HCT116 (cell line): ENCODE results near the gene SUPT6H. TPM values are rescaled to one million over a fixed set of nuclear protein-coding genes. Genes with fewer than 3 reads are reported as not detected.

Experiments
- ATAC-seq: fragments of 200-7000 bp; cut with Tn5 transposase; 2 replicates; pipeline ENCODE4 v1.9.1; 2020; ENCODE audit warnings: mild to moderate bottlenecking, moderate library complexity
- BruUV-seq: library from RNA; stranded (reverse); fragments of 400-500 nt; replicated peaks from 2 replicates; lab custom pipeline; 2021; lab: Mats Ljungman, UMichigan
- CTCF ChIA-PET: fragments of 300-600 bp; sonication (Branson Sonifier 250); formaldehyde crosslinking; loops from one replicate; lab custom pipeline; 2021; ENCODE audit warnings: antibody characterized with exemption; lab: Charles Lee
- POLR2A ChIA-PET: fragments of 300-600, 350-600 bp; sonication (Branson Sonifier 250); formaldehyde crosslinking; loops from one replicate; lab custom pipeline; 2021; ENCODE audit warnings: antibody characterized with exemption; lab: Charles Lee
- RAD21 ChIA-PET, 2 experiments: fragments of 300-600 bp; sonication (Branson Sonifier 250); formaldehyde crosslinking; loops; one replicate each; lab custom pipeline; 2023; ENCODE audit warnings: low total read pairs in 2 of 2; ENCODE audit not compliant: uncharacterized antibody in 2 of 2, unreplicated experiment in 2 of 2, low non-redundant PET in 1 of 2; lab: Charles Lee
- DNase-seq: peaks from one replicate; pipeline ENCODE4 v3.0.0-alpha.2; 2010; ENCODE audit warnings: low read depth, low spot score
- H2AFZ ChIP-seq: fragments of 200-600 bp; shearing (Covaris generic), sonication (generic); 2 replicates; pipeline ENCODE4 v1.6.1; 2017; ENCODE audit warnings: low read depth, mixed run types, mixed read lengths, antibody characterized with exemption, low read length; ENCODE audit not compliant: poor library complexity, severe bottlenecking
- H3K27ac ChIP-seq: 2 replicates; pipeline ENCODE4 v1.5.1; 2012; ENCODE audit warnings: low read depth, low read length
- H3K27me3 ChIP-seq: fragments of 200-600 bp; sonication (generic); 2 replicates; pipeline ENCODE4 v1.6.1; 2016; ENCODE audit warnings: mixed run types, low read length, mixed read lengths; ENCODE audit not compliant: insufficient read depth
- H3K36me3 ChIP-seq, 2 experiments: fragments of 200-500 bp in 1 of 2; fragments of 200-600 bp in 1 of 2; sonication (Bioruptor generic) in 1 of 2; sonication (generic) in 1 of 2; 2 replicates each; pipeline versions ENCODE4 v1.5.1 to v1.6.1; 2014 to 2016; ENCODE audit warnings: low read length in 2 of 2, inconsistent platforms in 1 of 2, mixed read lengths in 1 of 2, mixed run types in 1 of 2; ENCODE audit not compliant: insufficient read depth in 2 of 2, control insufficient read depth in 1 of 2
- H3K4me1 ChIP-seq, 2 experiments: fragments of 200-600 bp in 1 of 2; sonication (generic) in 1 of 2; 2 replicates each; pipeline versions ENCODE4 v1.5.1 to v1.6.1; 2012 to 2017; ENCODE audit warnings: low read length in 2 of 2, inconsistent platforms in 1 of 2, mild to moderate bottlenecking in 1 of 2, mixed read lengths in 1 of 2, mixed run types in 1 of 2, moderate library complexity in 1 of 2; ENCODE audit not compliant: insufficient read depth in 2 of 2, control insufficient read depth in 1 of 2
- H3K4me2 ChIP-seq: fragments of 200-600 bp; sonication (generic); 2 replicates; pipeline ENCODE4 v1.6.1; 2017; ENCODE audit warnings: mixed run types, low read length, mixed read lengths
- H3K4me3 ChIP-seq, 2 experiments: fragments of 200-600 bp in 1 of 2; sonication (generic) in 1 of 2; replicated peaks in 1 of 2; 2 replicates each; pipeline ENCODE4 v1.5.1; 2011 to 2016; ENCODE audit warnings: low read length in 2 of 2, control low read depth in 1 of 2, low read depth in 1 of 2, mild to moderate bottlenecking in 1 of 2, mixed read lengths in 1 of 2, mixed run types in 1 of 2
- H3K79me2 ChIP-seq: fragments of 200-600 bp; sonication (generic); 2 replicates; pipeline ENCODE4 v1.6.1; 2017; ENCODE audit warnings: mild to moderate bottlenecking, mixed run types, low read length, moderate library complexity, mixed read lengths; ENCODE audit not compliant: insufficient read depth
- H3K9ac ChIP-seq: fragments of 200-600 bp; sonication (generic); 2 replicates; pipeline ENCODE4 v1.6.1; 2016; ENCODE audit warnings: low read length, mixed read lengths
- H3K9me2 ChIP-seq: fragments of 200-600 bp; sonication (generic), shearing (Covaris generic); 2 replicates; pipeline ENCODE4 v1.6.1; 2017; ENCODE audit warnings: mixed run types, mild to moderate bottlenecking, moderate library complexity; ENCODE audit not compliant: insufficient read depth
- H3K9me3 ChIP-seq, 2 experiments: fragments of 200-500 bp in 1 of 2; fragments of 200-600 bp in 1 of 2; sonication (Bioruptor generic) in 1 of 2; sonication (generic) in 1 of 2; 2 replicates each; pipeline ENCODE4 v1.6.1; 2014 to 2017; ENCODE audit warnings: low read length in 2 of 2, mixed read lengths in 2 of 2, inconsistent platforms in 1 of 2, low read depth in 1 of 2, mild to moderate bottlenecking in 1 of 2, mixed run types in 1 of 2, moderate library complexity in 1 of 2; ENCODE audit not compliant: control insufficient read depth in 1 of 2, insufficient read depth in 1 of 2
- H4K20me1 ChIP-seq: fragments of 200-600 bp; sonication (generic), shearing (Covaris generic); 2 replicates; pipeline ENCODE4 v1.6.1; 2017; ENCODE audit warnings: mixed run types, mild to moderate bottlenecking, moderate library complexity; ENCODE audit not compliant: insufficient read depth
- CBX3 ChIP-seq: IDR thresholded peaks from 2 replicates; pipeline ENCODE4 v1.6.1; 2012; ENCODE audit warnings: low read depth
- CEBPB ChIP-seq: IDR thresholded peaks from 2 replicates; pipeline ENCODE4 v1.6.1; 2012; ENCODE audit warnings: low read depth
- EGR1 ChIP-seq: IDR thresholded peaks from 2 replicates; pipeline ENCODE4 v1.6.1; 2012; ENCODE audit warnings: low read depth
- ELF1 ChIP-seq: IDR thresholded peaks from 2 replicates; pipeline ENCODE4 v1.6.1; 2012; ENCODE audit warnings: low read depth, borderline replicate concordance
- EZH2 ChIP-seq: fragments of 200-600 bp; sonication (generic); IDR thresholded peaks from 2 replicates; pipeline ENCODE4 v1.6.1; 2017; ENCODE audit warnings: antibody characterized with exemption, mixed run types
- EZH2phosphoT487 ChIP-seq: fragments of 200-600 bp; IDR thresholded peaks from 2 replicates; pipeline ENCODE4 v1.6.1; 2018; ENCODE audit warnings: antibody characterized with exemption, borderline replicate concordance
- FOSL1 ChIP-seq: IDR thresholded peaks from 2 replicates; pipeline ENCODE4 v1.6.1; 2012; ENCODE audit warnings: low read depth
- POLR2A ChIP-seq: IDR thresholded peaks from 2 replicates; pipeline ENCODE4 v1.7.0; 2011; ENCODE audit warnings: borderline replicate concordance; ENCODE audit not compliant: insufficient read depth, insufficient read length; ENCODE audit errors: extremely low read depth
- RAD21 ChIP-seq: IDR thresholded peaks from 2 replicates; pipeline ENCODE4 v1.6.1; 2012; ENCODE audit warnings: low read depth, mild to moderate bottlenecking
- REST ChIP-seq: IDR thresholded peaks from 2 replicates; pipeline ENCODE4 v1.6.1; 2012; ENCODE audit warnings: low read depth
- SIN3A ChIP-seq: IDR thresholded peaks from 2 replicates; pipeline ENCODE4 v1.6.1; 2012; ENCODE audit warnings: low read depth
- SRF ChIP-seq: IDR thresholded peaks from 2 replicates; pipeline ENCODE4 v1.6.1; 2012; ENCODE audit warnings: low read depth
- ZBTB33 ChIP-seq: IDR thresholded peaks from 2 replicates; pipeline ENCODE4 v1.6.1; 2011; ENCODE audit warnings: mild to moderate bottlenecking, low read length, moderate library complexity; ENCODE audit not compliant: insufficient replicate concordance; ENCODE audit errors: extremely low read depth
- ZFX ChIP-seq: fragments of 450-650 bp; IDR thresholded peaks from 2 replicates; pipeline ENCODE4 v1.6.1; 2017
- ZNF274 ChIP-seq: fragments of 200-500 bp; sonication (Bioruptor generic); IDR thresholded peaks from 2 replicates; pipeline ENCODE4 v1.6.1; 2014; ENCODE audit warnings: mild to moderate bottlenecking, low read depth, low read length, inconsistent platforms
- intact Hi-C: fragments of 100-400 bp; cut with micrococcal nuclease; formaldehyde crosslinking; loops from 2 replicates; pipeline ENCODE4 v1.10.0; 2022
- total RNA-seq: library from RNA; stranded (reverse); gene quantifications from one replicate; pipeline ENCODE4 v1.2.1, GENCODE V29; 2021; ENCODE audit not compliant: unreplicated experiment

Gene SUPT6H
- total RNA-seq, 1 experiment from 2014 or later = 62.1 TPM

- ATAC-seq (no peak), DNase-seq (no peak)
- intact Hi-C loops = loop anchor here (10.0 kb wide), 1 partner anchor 175 kb away; no protein-coding TSS in a partner anchor
- Histone ChIP-seq H3K4me2 (no peak overlapping the region), H3K36me3 (peaks cover 41 to 57% of the 10 kb centered on the region in 2 experiments), H3K9ac (no peak overlapping the region), H3K9me2 (no peaks in the 10 kb centered on the region), H4K20me1 (no peaks in the 10 kb centered on the region), H3K79me2 (peaks cover 63% of the 10 kb centered on the region), H3K4me1 (no peaks in the 10 kb centered on the region), H3K4me3 (no peak overlapping the region), H2AFZ (no peak overlapping the region), H3K9me3 (no peaks in the 10 kb centered on the region), H3K27me3 (no peaks in the 10 kb centered on the region), H3K27ac (no peak overlapping the region)
- CTCF ChIA-PET = no interaction called here
- TF ChIP-seq SIN3A = no peak
- no peak for TF ChIP-seq RAD21
- no peak for TF ChIP-seq POLR2A
- no peak for TF ChIP-seq EZH2
- no peak for TF ChIP-seq CEBPB
- TF ChIP-seq CBX3 = no peak
- no peak for TF ChIP-seq EZH2phosphoT487
- no peak for TF ChIP-seq FOSL1
- no peak for TF ChIP-seq ZNF274
- TF ChIP-seq REST = no peak
- no peak for TF ChIP-seq ZBTB33
- no peak for TF ChIP-seq ELF1
- no peak for TF ChIP-seq SRF
- no peak for TF ChIP-seq ZFX
- no peak for TF ChIP-seq EGR1
- RAD21 ChIA-PET = no interaction called here
- POLR2A ChIA-PET = no interaction called here
- no TSS peak for BruUV-seq
These were observed 7.9 kb downstream of the SUPT6H start for GRCh38 chr17:28669918-28670317.
